Mesendoderm (in vitro differentiated cells): ENCODE results near the gene IMMP1L. TPM values are rescaled to one million over a fixed set of nuclear protein-coding genes. Genes with fewer than 3 reads are reported as not detected.

Experiments used
- DNase-seq: peaks from one replicate; pipeline ENCODE4 v3.0.0; 2013
- H2AK5ac ChIP-seq: 2 replicates; pipeline ENCODE4 v1.6.1; 2013; ENCODE audit warnings: low read length, inconsistent platforms
- H2BK120ac ChIP-seq: 2 replicates; pipeline ENCODE4 v1.6.1; 2013; ENCODE audit warnings: low read depth, mild to moderate bottlenecking, low read length, moderate library complexity, mixed read lengths
- H2BK15ac ChIP-seq: replicated peaks from 2 replicates; pipeline ENCODE4 v1.6.1; 2013; ENCODE audit warnings: low read depth, mild to moderate bottlenecking, moderate library complexity
- H2BK5ac ChIP-seq: 2 replicates; pipeline ENCODE4 v1.6.1; 2013; ENCODE audit warnings: low read length, inconsistent platforms
- H3K18ac ChIP-seq: 2 replicates; pipeline ENCODE4 v1.6.1; 2013; ENCODE audit warnings: mild to moderate bottlenecking, low read length, mixed read lengths
- H3K23ac ChIP-seq: one replicate; pipeline ENCODE4 v1.6.1; 2013; ENCODE audit warnings: low read length
- H3K27ac ChIP-seq: 2 replicates; pipeline ENCODE4 v1.5.1; 2013; ENCODE audit warnings: low read depth, mild to moderate bottlenecking, inconsistent platforms, low read length, moderate library complexity
- H3K27me3 ChIP-seq: 2 replicates; pipeline ENCODE4 v1.6.1; 2013; ENCODE audit warnings: low read length, control low read depth, mild to moderate bottlenecking, inconsistent platforms; ENCODE audit not compliant: insufficient read depth, poor library complexity
- H3K36me3 ChIP-seq: 2 replicates; pipeline ENCODE4 v1.6.1; 2013; ENCODE audit warnings: low read length, inconsistent platforms; ENCODE audit not compliant: control insufficient read depth, insufficient read depth
- H3K4ac ChIP-seq: one replicate; pipeline ENCODE4 v1.6.1; 2013; ENCODE audit warnings: low read depth, mild to moderate bottlenecking, low read length, moderate library complexity
- H3K4me1 ChIP-seq: 2 replicates; pipeline ENCODE4 v1.6.1; 2013; ENCODE audit warnings: low read depth, low read length, inconsistent platforms; ENCODE audit not compliant: control insufficient read depth
- H3K4me2 ChIP-seq: 2 replicates; pipeline ENCODE4 v1.6.1; 2013; ENCODE audit warnings: low read length
- H3K4me3 ChIP-seq: 2 replicates; pipeline ENCODE4 v1.5.1; 2013; ENCODE audit warnings: mild to moderate bottlenecking, low read length
- H3K56ac ChIP-seq: one replicate; pipeline ENCODE4 v1.6.1; 2013; ENCODE audit warnings: low read length
- H3K79me1 ChIP-seq: 2 replicates; pipeline ENCODE4 v1.6.1; 2013; ENCODE audit warnings: low read length, inconsistent platforms
- H3K79me2 ChIP-seq: 2 replicates; pipeline ENCODE4 v1.6.1; 2013; ENCODE audit warnings: mild to moderate bottlenecking, low read length; ENCODE audit not compliant: control insufficient read depth, insufficient read depth
- H3K9ac ChIP-seq: 2 replicates; pipeline ENCODE4 v1.6.1; 2013; ENCODE audit warnings: low read length, inconsistent platforms
- H4K5ac ChIP-seq: one replicate; pipeline ENCODE4 v1.6.1; 2013; ENCODE audit warnings: low read length
- H4K8ac ChIP-seq: one replicate; pipeline ENCODE4 v1.6.1; 2013; ENCODE audit warnings: low read depth, mild to moderate bottlenecking, control low read depth, low read length, moderate library complexity
- WGBS: extraction: QIAGEN DNeasy Blood & Tissue Kit; methylation state at CpG from one replicate; pipeline ENCODE4 v1.1.7; 2013; ENCODE audit warnings: low lambda C conversion rate, missing lambda C conversion rate; ENCODE audit not compliant: insufficient coverage; ENCODE audit errors: extremely low coverage; 5-methylcytosine and 5-hydroxymethylcytosine counted together
- polyA plus RNA-seq, 2 experiments: library from polyadenylated mRNA; stranded (reverse); fragments of 200-250 nt; gene quantifications; one replicate each; pipeline ENCODE4 v1.2.3, GENCODE V29; 2013

Gene IMMP1L, protein sequence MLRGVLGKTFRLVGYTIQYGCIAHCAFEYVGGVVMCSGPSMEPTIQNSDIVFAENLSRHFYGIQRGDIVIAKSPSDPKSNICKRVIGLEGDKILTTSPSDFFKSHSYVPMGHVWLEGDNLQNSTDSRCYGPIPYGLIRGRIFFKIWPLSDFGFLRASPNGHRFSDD
- 20.7 TPM for polyA plus RNA-seq (2013, experiment 1 of 2)
- polyA plus RNA-seq (2013, experiment 2 of 2) = 23.7 TPM

DNA sequence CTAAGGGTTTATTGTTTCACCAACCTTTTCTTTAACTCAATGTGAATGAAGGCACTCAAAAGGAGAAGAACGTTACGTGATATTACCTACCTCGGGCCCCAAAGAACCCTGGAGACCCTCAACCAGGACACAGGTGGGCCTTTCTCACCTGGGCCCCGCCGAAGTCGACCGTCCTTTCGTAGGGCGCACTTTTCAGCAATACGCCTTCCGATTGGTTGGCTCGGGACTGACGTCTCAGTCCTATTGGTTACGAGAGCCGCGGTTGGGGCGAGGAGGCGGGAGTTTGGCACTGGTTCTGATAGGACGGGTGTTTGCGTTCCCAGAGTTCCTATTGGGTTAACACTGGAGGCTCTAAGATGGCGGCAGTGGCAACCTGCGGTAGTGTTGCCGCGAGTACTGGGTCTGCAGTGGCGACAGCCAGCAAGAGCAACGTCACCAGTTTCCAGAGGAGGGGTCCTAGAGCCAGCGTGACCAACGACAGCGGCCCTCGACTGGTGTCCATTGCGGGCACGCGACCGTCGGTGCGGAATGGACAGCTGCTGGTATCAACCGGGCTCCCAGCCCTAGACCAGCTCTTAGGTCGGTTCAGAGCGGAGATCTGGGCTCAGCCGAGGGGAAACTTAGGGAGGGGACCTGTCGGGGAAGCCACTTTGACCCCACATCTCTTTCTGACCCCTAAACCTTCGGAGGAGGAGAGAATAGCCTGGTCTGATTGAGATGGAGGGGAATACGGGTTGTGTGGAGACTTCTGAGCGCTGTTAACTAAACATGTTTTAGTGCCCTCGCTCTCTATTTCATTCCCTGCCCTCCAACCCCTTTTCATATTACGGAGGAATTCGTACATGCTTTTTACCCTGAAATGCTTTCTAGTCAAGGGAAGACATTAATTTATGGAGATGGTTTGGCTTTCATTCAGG is at the start of gene IMMP1L, which contains the start of gene ELP4:
IMMP1L (minus strand) TSS at position 194 of the 917 bp plus-strand sequence. CDS start 46,346 bp downstream, outside the sequence.
ELP4 (plus strand) TSS at position 339 of the 917 bp plus-strand sequence; CDS start at position 357, 18 bp downstream.
- H3K27ac ChIP-seq = peak within 1 kb of the TSS; percentile 69
- H3K79me2 ChIP-seq = peaks cover 14% of the 10 kb centered on the region
- no peak within 1 kb of the TSS for H3K23ac ChIP-seq
- no peaks in the 10 kb centered on the region for H3K36me3 ChIP-seq
- H2AK5ac ChIP-seq = no peak within 1 kb of the TSS
- H3K18ac ChIP-seq = no peak within 1 kb of the TSS
- H3K79me1 ChIP-seq = no peaks in the 10 kb centered on the region
- peak within 1 kb of the TSS; percentile 81 for H3K9ac ChIP-seq
- no peaks in the 10 kb centered on the region for H3K27me3 ChIP-seq
- peak within 1 kb of the TSS; percentile 9 for H2BK5ac ChIP-seq
- H4K8ac ChIP-seq = no peak within 1 kb of the TSS
- peak within 1 kb of the TSS; percentile 89 for H3K56ac ChIP-seq
- H3K4ac ChIP-seq = no peak within 1 kb of the TSS
- no peak within 1 kb of the TSS for H2BK15ac ChIP-seq
- H4K5ac ChIP-seq = no peak within 1 kb of the TSS
- H3K4me2 ChIP-seq = peak within 1 kb of the TSS; percentile 38
- peak within 1 kb of the TSS; percentile 83 for H3K4me3 ChIP-seq
- DNase-seq = peak; percentile 99
- H3K4me1 ChIP-seq = no peaks in the 10 kb centered on the region
- WGBS = no CpG with 5 or more reads among the region's 47 CpGs
- H2BK120ac ChIP-seq = no peak within 1 kb of the TSS

DNA sequence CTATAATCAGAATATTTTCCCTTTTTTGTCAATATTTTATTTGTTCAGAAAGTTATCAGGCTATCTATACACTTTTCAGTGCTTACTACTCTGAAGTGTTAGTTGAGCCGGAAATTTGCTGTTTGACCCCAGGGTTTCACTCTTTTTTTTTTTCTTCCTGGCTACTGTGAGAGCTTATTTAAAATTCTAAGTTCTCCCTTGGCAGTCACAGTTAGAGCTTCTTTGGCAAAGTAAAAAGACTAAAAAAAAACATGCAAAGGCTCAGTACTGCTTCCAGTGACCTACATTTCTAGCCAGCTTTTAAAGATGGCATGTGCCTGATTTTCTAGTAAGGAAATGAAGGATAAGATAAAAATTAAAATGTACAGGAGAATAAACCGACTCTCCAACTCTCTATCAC is 48.6 kb upstream of the IMMP1L start:
- H3K23ac ChIP-seq = no peak overlapping the region
- H3K4me1 ChIP-seq = no peaks in the 10 kb centered on the region
- no peak overlapping the region for H4K8ac ChIP-seq
- no peak overlapping the region for H2BK120ac ChIP-seq
- WGBS = no CpG with 5 or more reads among the region's 2 CpGs
- no peak overlapping the region for H3K27ac ChIP-seq
- no peak overlapping the region for H3K56ac ChIP-seq
- H3K36me3 ChIP-seq = no peaks in the 10 kb centered on the region
- H3K18ac ChIP-seq = no peak overlapping the region
- no peaks in the 10 kb centered on the region for H3K79me1 ChIP-seq
- H3K4me2 ChIP-seq = no peak overlapping the region
- no peak for DNase-seq
- no peak overlapping the region for H2BK15ac ChIP-seq
- no peak overlapping the region for H3K4me3 ChIP-seq
- no peaks in the 10 kb centered on the region for H3K79me2 ChIP-seq
- H2BK5ac ChIP-seq = no peak overlapping the region
- no peak overlapping the region for H3K9ac ChIP-seq
- no peak overlapping the region for H2AK5ac ChIP-seq
- H3K4ac ChIP-seq = no peak overlapping the region
- H3K27me3 ChIP-seq = no peaks in the 10 kb centered on the region
- H4K5ac ChIP-seq = no peak overlapping the region

DNA sequence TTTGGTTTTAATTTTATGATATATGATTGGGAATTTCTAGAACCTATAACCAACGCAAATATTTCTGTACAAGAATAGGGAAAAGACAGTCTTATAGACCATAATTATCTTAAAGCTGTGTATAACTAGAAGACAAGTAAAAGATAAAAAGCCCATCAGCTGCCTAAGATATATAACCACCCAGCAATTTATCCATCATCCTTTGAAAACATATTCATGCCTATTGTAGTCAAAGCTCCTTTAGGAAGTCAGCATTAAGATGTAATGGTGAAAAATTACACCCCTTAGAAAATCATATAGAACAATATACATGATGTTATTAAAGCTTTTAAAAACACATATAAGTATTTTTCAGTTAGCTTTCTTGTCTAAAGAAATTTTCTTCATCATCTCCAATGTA is 46.5 kb upstream of the IMMP1L start:
- no peak overlapping the region for H4K8ac ChIP-seq
- H3K4me2 ChIP-seq = no peak overlapping the region
- H3K56ac ChIP-seq = no peak overlapping the region
- WGBS = no CpG with 5 or more reads among the region's 1 CpG
- H4K5ac ChIP-seq = no peak overlapping the region
- no peak overlapping the region for H3K23ac ChIP-seq
- H3K79me1 ChIP-seq = no peaks in the 10 kb centered on the region
- H3K36me3 ChIP-seq = no peaks in the 10 kb centered on the region
- no peak overlapping the region for H3K18ac ChIP-seq
- H3K4ac ChIP-seq = no peak overlapping the region
- no peak for DNase-seq
- H2AK5ac ChIP-seq = no peak overlapping the region
- H2BK5ac ChIP-seq = no peak overlapping the region
- no peak overlapping the region for H3K4me3 ChIP-seq
- H3K79me2 ChIP-seq = no peaks in the 10 kb centered on the region
- no peak overlapping the region for H3K9ac ChIP-seq
- H3K27ac ChIP-seq = no peak overlapping the region
- H2BK15ac ChIP-seq = no peak overlapping the region
- no peaks in the 10 kb centered on the region for H3K4me1 ChIP-seq
- no peak overlapping the region for H2BK120ac ChIP-seq
- no peaks in the 10 kb centered on the region for H3K27me3 ChIP-seq

DNA sequence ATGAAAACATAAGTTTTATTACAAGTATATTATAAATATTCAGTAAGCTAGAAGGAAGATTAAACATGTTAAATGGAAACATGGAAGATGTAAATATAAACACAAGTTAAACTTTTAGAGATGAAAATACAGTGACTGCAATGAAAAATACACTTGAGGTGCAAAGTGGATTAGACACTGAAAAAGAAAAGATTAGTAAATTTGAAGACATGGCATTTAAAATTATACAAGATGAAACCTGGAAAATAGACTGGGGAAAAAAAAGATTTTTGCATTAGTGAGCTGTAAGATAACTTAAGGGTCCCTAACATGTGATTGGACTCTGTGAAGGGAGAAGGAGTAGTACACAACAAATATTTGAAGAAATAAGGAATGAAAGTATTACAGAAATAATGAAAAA is 33.4 kb upstream of the IMMP1L start:
- Histone ChIP-seq H3K4me2 (no peak overlapping the region), H2AK5ac (no peak overlapping the region), H4K8ac (no peak overlapping the region), H3K23ac (no peak overlapping the region), H3K56ac (no peak overlapping the region), H3K27me3 (no peaks in the 10 kb centered on the region), H3K18ac (no peak overlapping the region), H3K4ac (no peak overlapping the region), H2BK120ac (no peak overlapping the region), H4K5ac (no peak overlapping the region), H2BK5ac (no peak overlapping the region), H3K27ac (no peak overlapping the region), H3K4me3 (no peak overlapping the region), H2BK15ac (no peak overlapping the region), H3K79me2 (no peaks in the 10 kb centered on the region), H3K9ac (no peak overlapping the region), H3K79me1 (no peaks in the 10 kb centered on the region), H3K36me3 (no peaks in the 10 kb centered on the region), H3K4me1 (no peaks in the 10 kb centered on the region)
- no peak for DNase-seq

DNA sequence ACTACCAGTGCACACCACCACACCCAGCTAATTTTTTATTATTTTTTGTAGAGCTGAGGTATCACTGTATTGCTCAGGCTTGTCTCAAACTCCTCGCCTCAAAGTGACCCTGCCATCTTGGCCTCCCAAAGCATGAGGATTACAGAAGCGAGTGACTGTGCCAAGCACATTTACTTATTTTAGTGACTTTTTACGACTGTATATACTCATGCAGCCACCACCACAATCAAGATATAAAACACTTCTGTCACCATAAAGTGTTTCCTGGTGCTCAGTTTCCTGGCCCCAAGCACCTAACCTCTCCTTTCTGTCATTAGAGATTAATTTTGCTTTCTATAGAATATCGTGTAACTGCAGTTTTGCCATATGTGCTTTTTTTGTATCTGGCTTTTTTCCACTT is 26.1 kb upstream of the IMMP1L start:
- Histone ChIP-seq H3K79me1 (no peaks in the 10 kb centered on the region), H4K5ac (no peak overlapping the region)
- WGBS = no CpG with 5 or more reads among the region's 4 CpGs

More for the DNA sequence above, 26.1 kb upstream of the IMMP1L start:
- no peak overlapping the region for H2BK15ac ChIP-seq
- H2BK120ac ChIP-seq = no peak overlapping the region
- no peak overlapping the region for H3K18ac ChIP-seq
- no peak overlapping the region for H4K8ac ChIP-seq
- no peak overlapping the region for H3K56ac ChIP-seq
- DNase-seq = no peak
- no peaks in the 10 kb centered on the region for H3K79me2 ChIP-seq
- H3K4ac ChIP-seq = no peak overlapping the region
- H2AK5ac ChIP-seq = no peak overlapping the region
- H3K4me2 ChIP-seq = no peak overlapping the region
- H3K27me3 ChIP-seq = no peaks in the 10 kb centered on the region
- H3K4me3 ChIP-seq = no peak overlapping the region
- no peak overlapping the region for H3K27ac ChIP-seq
- H2BK5ac ChIP-seq = no peak overlapping the region
- no peaks in the 10 kb centered on the region for H3K4me1 ChIP-seq
- H3K9ac ChIP-seq = no peak overlapping the region
- no peak overlapping the region for H3K23ac ChIP-seq
- no peaks in the 10 kb centered on the region for H3K36me3 ChIP-seq
